Caco-2 (cell line): ENCODE data around the gene USP1. TPM values are rescaled to one million over a fixed set of nuclear protein-coding genes. Genes with fewer than 3 reads are reported as not detected.

ENCODE experiments used
- BruUV-seq: library from RNA; stranded (reverse); fragments of 400-500 nt; replicated peaks from 2 replicates; lab custom pipeline; 2021; lab: Mats Ljungman, UMichigan
- CTCF ChIA-PET: fragments of 300-600 bp; sonication (Branson Sonifier 250); formaldehyde crosslinking; loops from one replicate; lab custom pipeline; 2022; ENCODE audit warnings: antibody characterized with exemption; lab: Charles Lee
- POLR2A ChIA-PET: fragments of 300-600 bp; sonication (Branson Sonifier 250); formaldehyde crosslinking; loops from one replicate; lab custom pipeline; 2022; ENCODE audit warnings: antibody characterized with exemption; lab: Charles Lee
- DNase-seq, 2 experiments: peaks; one replicate each; pipeline versions ENCODE4 v3.0.0 to v3.0.0-alpha.2; 2020 to 2022
- H3K27me3 ChIP-seq: replicated peaks from 2 replicates; pipeline ENCODE4 v1.6.0; 2011; ENCODE audit warnings: low read length; ENCODE audit not compliant: control insufficient read depth, insufficient read depth
- H3K36me3 ChIP-seq: 2 replicates; pipeline ENCODE4 v1.5.1; 2011; ENCODE audit warnings: low read length; ENCODE audit not compliant: control insufficient read depth, insufficient read depth
- H3K4me1 ChIP-seq: fragments of 250-450 bp; sonication (Bioruptor Pico); 2 replicates; pipeline ENCODE4 v1.5.1; 2020; ENCODE audit warnings: mild to moderate bottlenecking
- H3K4me3 ChIP-seq: 2 replicates; pipeline ENCODE4 v1.5.1; 2011; ENCODE audit warnings: low read depth, mild to moderate bottlenecking, control low read depth, low read length
- H3K9me3 ChIP-seq: fragments of 250-450 bp; sonication (Bioruptor Pico); 2 replicates; pipeline ENCODE4 v1.5.1; 2020; ENCODE audit warnings: mild to moderate bottlenecking, moderate library complexity
- H3K27ac Mint-ChIP-seq: one replicate; pipeline ENCODE4 v1.8.0; 2022; ENCODE audit warnings: mixed read lengths; ENCODE audit not compliant: unreplicated experiment
- H3K27me3 Mint-ChIP-seq: one replicate; pipeline ENCODE4 v1.8.0; 2022; ENCODE audit warnings: mixed read lengths; ENCODE audit not compliant: insufficient read depth, unreplicated experiment
- H3K36me3 Mint-ChIP-seq: one replicate; pipeline ENCODE4 v1.8.0; 2022; ENCODE audit warnings: mild to moderate bottlenecking, mixed read lengths; ENCODE audit not compliant: insufficient read depth, unreplicated experiment
- H3K4me1 Mint-ChIP-seq: one replicate; pipeline ENCODE4 v1.8.0; 2022; ENCODE audit warnings: low read depth, mixed read lengths; ENCODE audit not compliant: unreplicated experiment
- H3K4me3 Mint-ChIP-seq: one replicate; pipeline ENCODE4 v1.8.0; 2022; ENCODE audit warnings: mild to moderate bottlenecking, moderate library complexity, mixed read lengths; ENCODE audit not compliant: unreplicated experiment
- H3K9me3 Mint-ChIP-seq: one replicate; pipeline ENCODE4 v1.8.0; 2022; ENCODE audit warnings: mixed read lengths; ENCODE audit not compliant: unreplicated experiment
- CTCF ChIP-seq, 2 experiments: fragments of 200-600 bp in 1 of 2; IDR thresholded peaks; 1 replicate in 1 of 2; 2 replicates in 1 of 2; pipeline versions ENCODE4 v1.5.1 to v1.8.0; 2011 to 2022; ENCODE audit warnings: antibody characterized with exemption in 1 of 2, control low read depth in 1 of 2, inconsistent platforms in 1 of 2, low read depth in 1 of 2, low read length in 1 of 2, mild to moderate bottlenecking in 1 of 2, moderate library complexity in 1 of 2; ENCODE audit not compliant: insufficient read depth in 1 of 2, severe bottlenecking in 1 of 2, unreplicated experiment in 1 of 2
- intact Hi-C: fragments of 100-400 bp; cut with micrococcal nuclease; formaldehyde crosslinking; loops from one replicate; pipeline ENCODE4 v1.10.0; 2022; ENCODE audit not compliant: unreplicated experiment
- total RNA-seq: library from RNA; stranded (reverse); gene quantifications from 2 replicates; pipeline ENCODE4 v1.2.3, GENCODE V29; 2022

Gene USP1
- total RNA-seq, 1 experiment from 2014 or later: 39.3 TPM

GRCh38 chr1:62448221-62448933 lies 11.5 kb downstream of the USP1 start:
- Histone ChIP-seq H3K36me3 (no peaks in the 10 kb centered on the region; the same call in 1 of the 2 replicates), H3K4me1 (no peaks in the 10 kb centered on the region), H3K4me3 (no peak overlapping the region), H3K27me3 (no peaks in the 10 kb centered on the region), H3K9me3 (no peaks in the 10 kb centered on the region)
- TF ChIP-seq CTCF (IDR thresholded peaks at IDR 0.05; ENCODE audit: insufficient read depth in 1 of 2, low read depth in 1 of 2, low read length in 1 of 2, severe bottlenecking in 1 of 2, unreplicated experiment in 1 of 2): no peak
- ChIA-PET CTCF (no interaction called here), POLR2A (no interaction called here)
- H3K4me3 Mint-ChIP-seq: no peak overlapping the region
- no peaks in the 10 kb centered on the region for H3K9me3 Mint-ChIP-seq
- intact Hi-C loops: no loop called here
- no TSS peak for BruUV-seq
- H3K36me3 Mint-ChIP-seq: peaks cover 73% of the 10 kb centered on the region
- no peak for DNase-seq
- no peak overlapping the region for H3K27ac Mint-ChIP-seq
- H3K27me3 Mint-ChIP-seq: no peaks in the 10 kb centered on the region
- no peaks in the 10 kb centered on the region for H3K4me1 Mint-ChIP-seq

- Mint-ChIP-seq H3K36me3 (peaks cover 67% of the 10 kb centered on the region), H3K4me3 (no peak overlapping the region), H3K27me3 (no peaks in the 10 kb centered on the region), H3K4me1 (no peaks in the 10 kb centered on the region), H3K9me3 (no peaks in the 10 kb centered on the region), H3K27ac (no peak overlapping the region)
- Histone ChIP-seq H3K27me3 (no peaks in the 10 kb centered on the region), H3K4me3 (no peak overlapping the region), H3K9me3 (no peaks in the 10 kb centered on the region), H3K36me3 (no peaks in the 10 kb centered on the region; the same call in 1 of the 2 replicates), H3K4me1 (no peaks in the 10 kb centered on the region)
- ChIA-PET POLR2A (no interaction called here), CTCF (no interaction called here)
- DNase-seq: no peak
- TF ChIP-seq CTCF (IDR thresholded peaks at IDR 0.05; ENCODE audit: insufficient read depth in 1 of 2, low read depth in 1 of 2, low read length in 1 of 2, severe bottlenecking in 1 of 2, unreplicated experiment in 1 of 2): no peak
- no TSS peak for BruUV-seq
- intact Hi-C loops: no loop called here
Measured at GRCh38 chr1:62450301-62450700, 13.5 kb downstream of the USP1 start.

- CTCF ChIA-PET: no interaction called here
- TF ChIP-seq CTCF (IDR thresholded peaks at IDR 0.05; ENCODE audit: insufficient read depth in 1 of 2, low read depth in 1 of 2, low read length in 1 of 2, severe bottlenecking in 1 of 2, unreplicated experiment in 1 of 2): no peak
- no peak for DNase-seq
- Mint-ChIP-seq H3K4me3 (no peak overlapping the region), H3K27me3 (no peaks in the 10 kb centered on the region), H3K27ac (no peak overlapping the region), H3K9me3 (no peaks in the 10 kb centered on the region), H3K36me3 (peaks cover 68% of the 10 kb centered on the region), H3K4me1 (no peaks in the 10 kb centered on the region)
- H3K9me3 ChIP-seq: no peaks in the 10 kb centered on the region
- no TSS peak for BruUV-seq
- no peaks in the 10 kb centered on the region for H3K4me1 ChIP-seq
- no peak overlapping the region for H3K4me3 ChIP-seq
- POLR2A ChIA-PET: no interaction called here
- intact Hi-C loops: no loop called here
- H3K27me3 ChIP-seq: no peaks in the 10 kb centered on the region
- H3K36me3 ChIP-seq: no peaks in the 10 kb centered on the region; the same call in 1 of the 2 replicates
Measured at GRCh38 chr1:62452951-62453350, 16.1 kb downstream of the USP1 start.
